Lower lobe of right lung (tissue), 2 donors: ENCODE results near the gene LRRC71. TPM values are rescaled to one million over a fixed set of nuclear protein-coding genes. Genes with fewer than 3 reads are reported as not detected.

ENCODE experiments used
- ATAC-seq, 2 donors: fragments of 200-7000 bp; cut with Tn5 transposase; one replicate each; pipeline ENCODE4 v1.9.1; 2020 to 2022; ENCODE audit warnings: mild to moderate bottlenecking in 2 of 2, moderate library complexity in 2 of 2
- DNase-seq: peaks from one replicate; pipeline ENCODE4 v3.0.0-alpha.2; 2020
- H3K27ac ChIP-seq: fragments of 200-600 bp; one replicate; pipeline ENCODE4 v1.8.0; 2022
- H3K27me3 ChIP-seq: fragments of 200-600 bp; one replicate; pipeline ENCODE4 v1.8.0; 2022; ENCODE audit warnings: low read depth
- H3K36me3 ChIP-seq: fragments of 200-600 bp; one replicate; pipeline ENCODE4 v1.8.0; 2022; ENCODE audit warnings: mild to moderate bottlenecking
- H3K4me1 ChIP-seq: fragments of 200-600 bp; one replicate; pipeline ENCODE4 v1.8.0; 2022
- H3K4me3 ChIP-seq: fragments of 200-600 bp; one replicate; pipeline ENCODE4 v1.8.0; 2022; ENCODE audit warnings: mild to moderate bottlenecking
- H3K9me3 ChIP-seq: fragments of 200-600 bp; one replicate; pipeline ENCODE4 v1.8.0; 2022
- CTCF ChIP-seq: fragments of 200-600 bp; IDR thresholded peaks from one replicate; pipeline ENCODE4 v1.8.0; 2022; ENCODE audit warnings: antibody characterized with exemption, mild to moderate bottlenecking
- intact Hi-C: fragments of 100-400 bp; cut with DNase I; formaldehyde crosslinking; loops from one replicate; pipeline ENCODE4 v1.11.0; 2022
- total RNA-seq: library from RNA; stranded (reverse); fragmentation: NEBNext Ultra II Directional; extraction: Animal tissue kit (Norgen Biotek cat#: 25700); gene quantifications from one replicate; pipeline ENCODE4 v1.2.1, GENCODE V29; 2021
- donor health status: DM: no; HTN: yes; CAD: no; lungs with severe emphysema.

The LRRC71 gene
- total RNA-seq, 1 donor from 2014 or later, result 5.3 TPM

GRCh38 chr1:156931974-156932710, 11.7 kb downstream of the LRRC71 start:
- Histone ChIP-seq H3K9me3 (no peaks in the 10 kb centered on the region), H3K4me1 (peaks cover 18% of the 10 kb centered on the region), H3K36me3 (peaks cover 22% of the 10 kb centered on the region), H3K27me3 (peaks cover 10% of the 10 kb centered on the region), H3K4me3 (peak overlapping the region; percentile 7), H3K27ac (no peak overlapping the region)
- no peak for ATAC-seq
- TF ChIP-seq CTCF, result no peak
- DNase-seq, result no peak
- intact Hi-C loops, result no loop called here

- Histone ChIP-seq H3K36me3 (peaks cover 32% of the 10 kb centered on the region), H3K9me3 (no peaks in the 10 kb centered on the region), H3K4me1 (peaks cover 10% of the 10 kb centered on the region), H3K4me3 (no peak overlapping the region), H3K27ac (no peak overlapping the region), H3K27me3 (no peaks in the 10 kb centered on the region)
- intact Hi-C loops, result no loop called here
- DNase-seq (no peak), ATAC-seq (no peak)
- no peak for TF ChIP-seq CTCF
These were observed 12.7 kb downstream of the LRRC71 start for GRCh38 chr1:156933136-156933535.

- TF ChIP-seq CTCF, result no peak
- ATAC-seq (no peak), DNase-seq (no peak)
- H3K9me3 ChIP-seq, result no peaks in the 10 kb centered on the region
- H3K27me3 ChIP-seq, result no peaks in the 10 kb centered on the region
- no peak overlapping the region for H3K4me3 ChIP-seq
- no peak overlapping the region for H3K27ac ChIP-seq
- peaks cover 10% of the 10 kb centered on the region for H3K4me1 ChIP-seq
- intact Hi-C loops, result no loop called here
- peaks cover 57% of the 10 kb centered on the region for H3K36me3 ChIP-seq
These were observed 15.2 kb downstream of the LRRC71 start for GRCh38 chr1:156935505-156936128.

- Histone ChIP-seq H3K4me1 (peaks cover 8% of the 10 kb centered on the region), H3K27ac (no peak overlapping the region), H3K4me3 (no peak overlapping the region), H3K27me3 (no peaks in the 10 kb centered on the region), H3K9me3 (no peaks in the 10 kb centered on the region), H3K36me3 (peaks cover 63% of the 10 kb centered on the region)
- no peak for ATAC-seq
- TF ChIP-seq CTCF, result no peak
- intact Hi-C loops, result no loop called here
- DNase-seq, result no peak
These were observed 15.8 kb downstream of the LRRC71 start for GRCh38 chr1:156936191-156936590.

GRCh38 chr1:156936721-156937220, 16.3 kb downstream of the LRRC71 start:
- ATAC-seq (no peak), DNase-seq (no peak)
- H3K4me1 ChIP-seq, result peaks cover 2% of the 10 kb centered on the region
- H3K36me3 ChIP-seq, result peaks cover 68% of the 10 kb centered on the region
- no peak overlapping the region for H3K4me3 ChIP-seq
- no peaks in the 10 kb centered on the region for H3K27me3 ChIP-seq
- intact Hi-C loops, result no loop called here
- TF ChIP-seq CTCF, result no peak
- H3K27ac ChIP-seq, result no peak overlapping the region
- H3K9me3 ChIP-seq, result no peaks in the 10 kb centered on the region
